Ascending aorta (tissue), 2 donors: Measurements from ENCODE around the gene LFNG. TPM values are rescaled to one million over a fixed set of nuclear protein-coding genes. Genes with fewer than 3 reads are reported as not detected.

Experiments
- DNase-seq, 2 donors: peaks; one replicate each; pipeline ENCODE4 v3.0.0-alpha.2; 2019; ENCODE audit warnings: low spot score in 2 of 2
- H3K27ac ChIP-seq, 2 donors: fragments of 200-600 bp; sonication (generic); one replicate each; pipeline ENCODE4 v1.5.1; 2016 to 2017; ENCODE audit warnings: mild to moderate bottlenecking in 1 of 2
- H3K27me3 ChIP-seq: fragments of 200-600 bp; sonication (generic); one replicate; pipeline ENCODE4 v1.5.1; 2017
- H3K36me3 ChIP-seq, 2 donors: fragments of 200-600 bp; sonication (generic); one replicate each; pipeline ENCODE4 v1.5.1; 2016
- H3K4me1 ChIP-seq, 2 donors: fragments of 200-600 bp; sonication (generic); one replicate each; pipeline ENCODE4 v1.5.1; 2016 to 2017; ENCODE audit warnings: mild to moderate bottlenecking in 1 of 2
- H3K4me3 ChIP-seq, 2 donors: fragments of 200-600 bp; sonication (generic); one replicate each; pipeline ENCODE4 v1.5.1; 2016 to 2017; ENCODE audit warnings: mild to moderate bottlenecking in 1 of 2
- H3K9me3 ChIP-seq, 2 donors: fragments of 200-600 bp; sonication (generic); one replicate each; pipeline ENCODE4 v1.5.1; 2016
- CTCF ChIP-seq, 3 experiments: fragments of 200-600 bp in 2 of 3; fragments of 450-650 bp in 1 of 3; sonication (generic) in 2 of 3; IDR thresholded peaks; one replicate each; pipeline ENCODE4 v1.5.1; 2016 to 2019; ENCODE audit warnings: antibody characterized with exemption in 3 of 3, mild to moderate bottlenecking in 1 of 3, moderate library complexity in 1 of 3
- intact Hi-C: fragments of 100-400 bp; cut with DNase I; formaldehyde crosslinking; loops from one replicate; pipeline ENCODE4 v1.15.1; 2023
- total RNA-seq: library from RNA; depleted of rRNA; stranded (reverse); fragments of >200 nt; gene quantifications from one replicate; pipeline ENCODE4 v1.1.0, GENCODE V29; 2016

Gene LFNG
- total RNA-seq, 1 donor from 2014 or later: 102 TPM

- H3K27me3 ChIP-seq: no peaks in the 10 kb centered on the region
- intact Hi-C loops: no loop called here
- no peak overlapping the region for H3K27ac ChIP-seq
- TF ChIP-seq CTCF (IDR thresholded peaks at IDR 0.05): no peak
- no peaks in the 10 kb centered on the region for H3K4me1 ChIP-seq
- H3K9me3 ChIP-seq: no peaks in the 10 kb centered on the region
- DNase-seq: no peak
- H3K4me3 ChIP-seq: no peak overlapping the region
- H3K36me3 ChIP-seq: peaks cover 44 to 56% of the 10 kb centered on the region in 2 donors
Observed at GRCh38 chr7:2546776-2547586, 27.4 kb downstream of the LFNG start.

- peaks cover 0 to 11% of the 10 kb centered on the region in 2 donors for H3K4me1 ChIP-seq
- H3K27me3 ChIP-seq: no peaks in the 10 kb centered on the region
- H3K36me3 ChIP-seq: peaks cover 12 to 17% of the 10 kb centered on the region in 2 donors
- no peaks in the 10 kb centered on the region for H3K9me3 ChIP-seq
- DNase-seq: no peak
- no peak overlapping the region for H3K27ac ChIP-seq
- no peak for TF ChIP-seq CTCF (IDR thresholded peaks at IDR 0.05)
- intact Hi-C loops: no loop called here
- no peak overlapping the region for H3K4me3 ChIP-seq
Observed at GRCh38 chr7:2551418-2551817, 31.8 kb downstream of the LFNG start.

GRCh38 chr7:2553108-2553507 is 33.5 kb downstream of the LFNG start:
- Histone ChIP-seq H3K9me3 (no peaks in the 10 kb centered on the region), H3K27ac (no peak overlapping the region), H3K36me3 (peaks cover 1 to 6% of the 10 kb centered on the region in 2 donors), H3K4me1 (peaks cover 0 to 12% of the 10 kb centered on the region in 2 donors), H3K27me3 (no peaks in the 10 kb centered on the region), H3K4me3 (no peak overlapping the region)
- no peak for TF ChIP-seq CTCF (IDR thresholded peaks at IDR 0.05)
- DNase-seq: no peak
- intact Hi-C loops: no loop called here

GRCh38 chr7:2553831-2554581 is 34.4 kb downstream of the LFNG start:
- no peak overlapping the region for H3K27ac ChIP-seq
- no peak for TF ChIP-seq CTCF (IDR thresholded peaks at IDR 0.05)

GRCh38 chr7:2554661-2555111 is 35.1 kb downstream of the LFNG start:
- intact Hi-C loops: loop anchor here (1.0 to 5.0 kb wide), 6 partner anchors 37 to 152 kb away; partner anchors contain the start of genes CHST12, LFNG and TTYH3
- peak overlapping the region; percentile 67 to 75 for H3K4me3 ChIP-seq
- TF ChIP-seq CTCF (IDR thresholded peaks at IDR 0.05): peak in 1 of 3 experiments; percentile 1
- H3K27me3 ChIP-seq: no peaks in the 10 kb centered on the region
- no peaks in the 10 kb centered on the region for H3K36me3 ChIP-seq
- no peaks in the 10 kb centered on the region for H3K9me3 ChIP-seq
- peaks cover 0 to 17% of the 10 kb centered on the region in 2 donors for H3K4me1 ChIP-seq
- no peak for DNase-seq
- peak overlapping the region; percentile 95 to 99 for H3K27ac ChIP-seq

More at GRCh38 chr7:2553831-2554581, 34.4 kb downstream of the LFNG start:
- Histone ChIP-seq H3K4me1 (peaks cover 0 to 17% of the 10 kb centered on the region in 2 donors), H3K36me3 (no peaks in the 10 kb centered on the region), H3K9me3 (no peaks in the 10 kb centered on the region), H3K4me3 (peak overlapping the region; percentile 67 to 75), H3K27me3 (no peaks in the 10 kb centered on the region)
- intact Hi-C loops: no loop called here
- no peak for DNase-seq
